IMR-90 (cell line): Measurements from ENCODE around the gene CLEC16A. TPM values are rescaled to one million over a fixed set of nuclear protein-coding genes. Genes with fewer than 3 reads are reported as not detected.
A peak's percentile ranks its signal among the peaks of the same experiment; 100 is the strongest.

Source experiments
- ATAC-seq: fragments of 200-7000 bp; cut with Tn5 transposase; 2 replicates; pipeline ENCODE4 v1.9.1; 2020; ENCODE audit warnings: low read depth, mild to moderate bottlenecking, moderate library complexity
- BruUV-seq: library from RNA; stranded (reverse); fragments of 400-500 nt; replicated peaks from 2 replicates; lab custom pipeline; 2021; lab: Mats Ljungman, UMichigan
- CTCF ChIA-PET: fragments of 300-600 bp; formaldehyde crosslinking; extraction: SDS; loops from one replicate; lab custom pipeline; 2021; ENCODE audit warnings: antibody characterized with exemption; lab: Yijun Ruan, JAX
- POLR2A ChIA-PET: fragments of 300-600 bp; sonication (Branson Sonifier 250); formaldehyde crosslinking; loops from one replicate; lab custom pipeline; 2022; ENCODE audit warnings: antibody characterized with exemption; ENCODE audit not compliant: unreplicated experiment; lab: Charles Lee
- DNase-seq: peaks from one replicate; pipeline ENCODE4 v3.0.0; 2013
- H2AFZ ChIP-seq: replicated peaks from 2 replicates; pipeline ENCODE3; 2013; ENCODE audit warnings: low read length, mild to moderate bottlenecking; ENCODE audit not compliant: poor library complexity
- H2AK5ac ChIP-seq: 2 replicates; pipeline ENCODE4 v1.6.1; 2013; ENCODE audit warnings: low read depth, low read length, inconsistent platforms
- H2AK9ac ChIP-seq: replicated peaks from 2 replicates; pipeline ENCODE3; 2013; ENCODE audit warnings: mild to moderate bottlenecking, low read depth, low read length, moderate library complexity; ENCODE audit not compliant: poor library complexity
- H2BK120ac ChIP-seq: 2 replicates; pipeline ENCODE4 v1.6.1; 2013; ENCODE audit warnings: low read depth, low read length, inconsistent platforms
- H2BK15ac ChIP-seq: 3 replicates; pipeline ENCODE4 v1.6.1; 2013; ENCODE audit warnings: low read depth, low read length, inconsistent platforms
- H2BK20ac ChIP-seq: 2 replicates; pipeline ENCODE4 v1.6.1; 2013; ENCODE audit warnings: low read depth, mild to moderate bottlenecking, inconsistent platforms, low read length, moderate library complexity
- H2BK5ac ChIP-seq: 2 replicates; pipeline ENCODE4 v1.6.1; 2013; ENCODE audit warnings: mild to moderate bottlenecking, low read depth, low read length, inconsistent platforms; ENCODE audit not compliant: poor library complexity, severe bottlenecking
- H3K14ac ChIP-seq: replicated peaks from 2 replicates; pipeline ENCODE4 v1.6.1; 2013; ENCODE audit warnings: low read depth, low read length, inconsistent platforms
- H3K18ac ChIP-seq: 2 replicates; pipeline ENCODE4 v1.6.1; 2013; ENCODE audit warnings: low read depth, low read length, control low read depth
- H3K23ac ChIP-seq: 2 replicates; pipeline ENCODE4 v1.6.1; 2013; ENCODE audit warnings: low read depth, low read length, inconsistent platforms
- H3K27ac ChIP-seq: 2 replicates; pipeline ENCODE4 v1.5.1; 2013; ENCODE audit warnings: mild to moderate bottlenecking, control low read depth, low read length; ENCODE audit not compliant: insufficient read depth
- H3K27me3 ChIP-seq: 2 replicates; pipeline ENCODE4 v1.6.1; 2013; ENCODE audit warnings: low read length; ENCODE audit not compliant: control insufficient read depth, insufficient read depth
- H3K36me3 ChIP-seq: 2 replicates; pipeline ENCODE4 v1.6.1; 2013; ENCODE audit warnings: low read length, mixed read lengths; ENCODE audit not compliant: control insufficient read depth, insufficient read depth
- H3K4ac ChIP-seq: 2 replicates; pipeline ENCODE4 v1.6.1; 2013; ENCODE audit warnings: low read depth, low read length, inconsistent platforms
- H3K4me1 ChIP-seq: 2 replicates; pipeline ENCODE4 v1.6.1; 2013; ENCODE audit warnings: low read length, mixed read lengths; ENCODE audit not compliant: control insufficient read depth, insufficient read depth
- H3K4me2 ChIP-seq: 2 replicates; pipeline ENCODE4 v1.6.1; 2013; ENCODE audit warnings: low read depth, mild to moderate bottlenecking, control low read depth, low read length, moderate library complexity
- H3K4me3 ChIP-seq: 2 replicates; pipeline ENCODE4 v1.5.1; 2013; ENCODE audit warnings: low read depth, mild to moderate bottlenecking, control low read depth, low read length, moderate library complexity; ENCODE audit not compliant: insufficient read depth
- H3K56ac ChIP-seq: 2 replicates; pipeline ENCODE4 v1.6.1; 2013; ENCODE audit warnings: low read length, inconsistent platforms; ENCODE audit not compliant: insufficient read depth; ENCODE audit errors: extremely low read depth
- H3K79me1 ChIP-seq, 2 experiments: 2 replicates each; pipeline ENCODE4 v1.6.1; 2013; ENCODE audit warnings: low read length in 2 of 2, inconsistent platforms in 1 of 2, low read depth in 1 of 2
- H3K9ac ChIP-seq: 2 replicates; pipeline ENCODE4 v1.6.1; 2013; ENCODE audit warnings: low read depth, low read length, control low read depth
- H3K9me1 ChIP-seq: 2 replicates; pipeline ENCODE4 v1.6.1; 2013; ENCODE audit warnings: low read length, inconsistent platforms; ENCODE audit not compliant: insufficient read depth
- H3K9me3 ChIP-seq: 2 replicates; pipeline ENCODE4 v1.6.1; 2013; ENCODE audit warnings: low read length; ENCODE audit not compliant: control insufficient read depth, insufficient read depth
- H4K20me1 ChIP-seq: 2 replicates; pipeline ENCODE4 v1.6.1; 2013; ENCODE audit warnings: low read length, inconsistent platforms; ENCODE audit not compliant: insufficient read depth
- H4K5ac ChIP-seq: 2 replicates; pipeline ENCODE4 v1.6.1; 2013; ENCODE audit warnings: mild to moderate bottlenecking, low read depth, low read length, control low read depth
- H4K8ac ChIP-seq, 2 experiments: 2 replicates each; pipeline ENCODE4 v1.6.1; 2013; ENCODE audit warnings: low read depth in 2 of 2, low read length in 2 of 2, control low read depth in 1 of 2, inconsistent platforms in 1 of 2
- H4K91ac ChIP-seq: 2 replicates; pipeline ENCODE4 v1.6.1; 2013; ENCODE audit warnings: low read depth, low read length, inconsistent platforms; ENCODE audit not compliant: insufficient read depth
- BHLHE40 ChIP-seq: fragments of 150-350 bp; IDR thresholded peaks from 2 replicates; pipeline ENCODE4 v1.6.1; 2016; ENCODE audit warnings: mild to moderate bottlenecking, low read depth, low read length
- CEBPB ChIP-seq: IDR thresholded peaks from 2 replicates; pipeline ENCODE4 v1.6.1; 2012; ENCODE audit warnings: low read depth, low read length, improper control_type of control experiment
- CHD1 ChIP-seq: IDR thresholded peaks from 2 replicates; pipeline ENCODE4 v1.6.1; 2012; ENCODE audit warnings: low read depth, low read length, improper control_type of control experiment
- MAFK ChIP-seq: IDR thresholded peaks from 2 replicates; pipeline ENCODE4 v1.6.1; 2012; ENCODE audit warnings: low read depth, low read length, improper control_type of control experiment
- MAZ ChIP-seq: IDR thresholded peaks from 2 replicates; pipeline ENCODE4 v1.6.1; 2012; ENCODE audit warnings: low read depth, mild to moderate bottlenecking, low read length, improper control_type of control experiment, moderate library complexity, borderline replicate concordance
- MXI1 ChIP-seq: IDR thresholded peaks from 2 replicates; pipeline ENCODE4 v1.6.1; 2012; ENCODE audit warnings: low read depth, mild to moderate bottlenecking, low read length, moderate library complexity, borderline replicate concordance
- NFE2L2 ChIP-seq: fragments of 150-350 bp; IDR thresholded peaks from 2 replicates; pipeline ENCODE4 v1.6.1; 2016; ENCODE audit warnings: low read depth, mild to moderate bottlenecking, low read length
- POLR2A ChIP-seq: IDR thresholded peaks from 2 replicates; pipeline ENCODE4 v1.6.1; 2012; ENCODE audit warnings: mild to moderate bottlenecking, low read depth, low read length
- RAD21 ChIP-seq: IDR thresholded peaks from 2 replicates; pipeline ENCODE4 v1.6.1; 2012; ENCODE audit warnings: low read length, improper control_type of control experiment
- RCOR1 ChIP-seq: IDR thresholded peaks from 2 replicates; pipeline ENCODE4 v1.6.1; 2012; ENCODE audit warnings: mild to moderate bottlenecking, low read length, improper control_type of control experiment; ENCODE audit not compliant: insufficient replicate concordance
- RFX5 ChIP-seq: IDR thresholded peaks from 2 replicates; pipeline ENCODE4 v1.8.0; 2012; ENCODE audit warnings: low read depth, mild to moderate bottlenecking, low read length, moderate library complexity
- SMC3 ChIP-seq: fragments of 150-350 bp; IDR thresholded peaks from 2 replicates; pipeline ENCODE4 v1.6.1; 2016; ENCODE audit warnings: low read depth, mild to moderate bottlenecking, antibody characterized with exemption, low read length, moderate library complexity
- WGBS, 2 experiments: methylation state at CpG; one replicate each; pipeline versions ENCODE4 v1.1.5 to v1.1.7; 2013; ENCODE audit warnings: missing lambda C conversion rate in 2 of 2; ENCODE audit not compliant: insufficient read length in 1 of 2; ENCODE audit errors: extremely low coverage in 2 of 2; 5-methylcytosine and 5-hydroxymethylcytosine counted together
- dilution Hi-C: fragments of 300-500 bp; cut with HindIII; formaldehyde crosslinking; loops from one replicate; pipeline ENCODE4 v1.14.3; 2018; ENCODE audit warnings: low sequenced_read_pairs; ENCODE audit not compliant: unreplicated experiment
- in situ Hi-C: fragments of 300-500 bp; cut with MboI; formaldehyde crosslinking; loops from 3 replicates; pipeline ENCODE4 v1.14.3; 2019; ENCODE audit warnings: low sequenced_read_pairs, inconsistent platforms, mixed read lengths
- intact Hi-C: fragments of 100-400 bp; cut with micrococcal nuclease; formaldehyde crosslinking; loops from 2 replicates; pipeline ENCODE4 v1.10.0; 2022
- polyA plus RNA-seq, 3 experiments: library from polyadenylated mRNA; depleted of rRNA; stranded (reverse); fragments of >200 nt; gene quantifications; 2 replicates each; pipeline ENCODE4 v1.2.3, GENCODE V29; 2012; ENCODE audit warnings: low replicate concordance in 1 of 3
- total RNA-seq: library from RNA; depleted of rRNA; stranded (reverse); fragments of >200 nt; gene quantifications from 2 replicates; pipeline ENCODE4 v1.2.3, GENCODE V29; 2012
- TF ChIP-seq, protein P1 (sequence below): fragments of 150-350 bp; IDR thresholded peaks from 2 replicates; pipeline ENCODE4 v1.6.1; 2016; ENCODE audit warnings: low read depth, mild to moderate bottlenecking, low read length, moderate library complexity, borderline replicate concordance
- TF ChIP-seq, protein P2 (sequence below): fragments of 150-350 bp; IDR thresholded peaks from 2 replicates; pipeline ENCODE4 v1.6.1; 2017; ENCODE audit warnings: mild to moderate bottlenecking, antibody characterized with exemption, low read length, low read depth
- TF ChIP-seq, protein P3 (sequence below): conservative IDR thresholded peaks from 2 replicates; pipeline ENCODE4 v1.5.1; 2012; ENCODE audit warnings: mild to moderate bottlenecking, low read depth, low read length, improper control_type of control experiment

Gene CLEC16A
- total and polyA plus RNA-seq, 2 of the 4 experiments (the other 2 are of a cell fraction) = 15.9 to 16.5 TPM

DNA sequence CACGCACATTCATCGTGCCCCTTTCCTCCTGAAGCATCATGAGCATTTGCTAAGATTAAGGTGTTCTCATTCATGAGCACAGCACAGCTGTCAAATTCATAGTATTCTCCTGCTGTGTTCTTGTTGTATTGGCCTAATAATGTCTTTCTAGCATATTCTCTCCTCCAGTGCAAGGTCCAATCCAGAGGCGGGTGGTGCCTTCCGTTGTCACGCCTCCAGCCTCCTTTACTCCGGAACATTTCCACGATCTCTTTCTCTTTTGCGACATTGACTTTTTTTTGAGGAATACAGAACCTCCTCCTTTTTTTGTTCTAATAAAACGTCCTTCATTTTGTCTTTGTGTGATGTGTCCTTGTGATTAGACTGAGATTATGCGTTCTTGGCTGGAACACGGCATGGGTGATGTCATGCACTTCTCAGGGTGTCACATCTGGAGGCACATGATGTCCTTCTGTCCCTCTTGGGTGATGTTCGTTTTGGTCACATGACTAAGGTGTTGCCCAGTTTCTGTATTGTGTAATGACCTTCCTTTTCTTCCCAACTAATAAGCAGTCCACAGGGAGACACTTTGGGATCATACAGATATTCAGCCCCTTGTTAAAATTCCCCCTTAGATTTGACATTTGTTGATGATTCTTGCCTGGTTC is 66.3 kb downstream of the CLEC16A start:
- Histone ChIP-seq H3K9ac (no peak overlapping the region), H3K14ac (peak overlapping the region; percentile 4; the same call in 1 of the 2 replicates), H2AFZ (no peak overlapping the region), H3K18ac (peak overlapping the region; percentile 86; the same call in 1 of the 2 replicates), H3K27me3 (no peaks in the 10 kb centered on the region), H3K23ac (0 out of 2 replicates have a peak overlapping the region, but pooled peaks have one; percentile 72), H3K4me3 (no peak overlapping the region), H4K91ac (peak overlapping the region; percentile 86), H3K4me1 (peaks cover 12% of the 10 kb centered on the region), H2BK15ac (peak overlapping the region; percentile 93; the same call in 2 of the 3 replicates), H2BK20ac (peak overlapping the region; percentile 74; the same call in 1 of the 2 replicates), H2BK120ac (peak overlapping the region; percentile 43; the same call in 1 of the 2 replicates), H2BK5ac (no peak overlapping the region), H2AK9ac (no peak overlapping the region), H3K9me1 (peaks cover 24% of the 10 kb centered on the region), H3K27ac (no peak overlapping the region), H3K4me2 (no peak overlapping the region), H3K36me3 (peaks cover 3% of the 10 kb centered on the region; the same call in 1 of the 2 replicates), H3K79me1 (peaks cover 26 to 44% of the 10 kb centered on the region in 2 experiments; a peak in 3 of 4 replicates), H4K5ac (peak overlapping the region; percentile 82), H4K20me1 (no peaks in the 10 kb centered on the region), H3K4ac (peak overlapping the region; percentile 58), H2AK5ac (peak overlapping the region; percentile 81), H3K9me3 (no peaks in the 10 kb centered on the region), H4K8ac (peak overlapping the region in 1 of 2 experiments; percentile 32; a peak in 2 of 4 replicates), H3K56ac (no peak overlapping the region)
- ATAC-seq (no peak), DNase-seq (no peak)
- ChIA-PET CTCF (no interaction called here), POLR2A (no interaction called here)
- BruUV-seq = no TSS peak
- intact Hi-C loops (no loop called here), dilution Hi-C loops (no loop called here), in situ Hi-C loops (no loop called here)
- WGBS, 2 experiments = no CpG with 5 or more reads among the region's 12 CpGs
- TF ChIP-seq, protein P1, sequence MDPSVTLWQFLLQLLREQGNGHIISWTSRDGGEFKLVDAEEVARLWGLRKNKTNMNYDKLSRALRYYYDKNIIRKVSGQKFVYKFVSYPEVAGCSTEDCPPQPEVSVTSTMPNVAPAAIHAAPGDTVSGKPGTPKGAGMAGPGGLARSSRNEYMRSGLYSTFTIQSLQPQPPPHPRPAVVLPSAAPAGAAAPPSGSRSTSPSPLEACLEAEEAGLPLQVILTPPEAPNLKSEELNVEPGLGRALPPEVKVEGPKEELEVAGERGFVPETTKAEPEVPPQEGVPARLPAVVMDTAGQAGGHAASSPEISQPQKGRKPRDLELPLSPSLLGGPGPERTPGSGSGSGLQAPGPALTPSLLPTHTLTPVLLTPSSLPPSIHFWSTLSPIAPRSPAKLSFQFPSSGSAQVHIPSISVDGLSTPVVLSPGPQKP = no peak
- TF ChIP-seq MXI1 (no peak), CHD1 (no peak), RAD21 (no peak), BHLHE40 (no peak), MAZ (no peak), MAFK (no peak), RCOR1 (no peak), RFX5 (no peak), NFE2L2 (no peak), POLR2A (no peak), SMC3 (no peak), CEBPB (no peak)
- TF ChIP-seq, protein P2, sequence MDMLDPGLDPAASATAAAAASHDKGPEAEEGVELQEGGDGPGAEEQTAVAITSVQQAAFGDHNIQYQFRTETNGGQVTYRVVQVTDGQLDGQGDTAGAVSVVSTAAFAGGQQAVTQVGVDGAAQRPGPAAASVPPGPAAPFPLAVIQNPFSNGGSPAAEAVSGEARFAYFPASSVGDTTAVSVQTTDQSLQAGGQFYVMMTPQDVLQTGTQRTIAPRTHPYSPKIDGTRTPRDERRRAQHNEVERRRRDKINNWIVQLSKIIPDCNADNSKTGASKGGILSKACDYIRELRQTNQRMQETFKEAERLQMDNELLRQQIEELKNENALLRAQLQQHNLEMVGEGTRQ = no peak
- TF ChIP-seq, protein P3, sequence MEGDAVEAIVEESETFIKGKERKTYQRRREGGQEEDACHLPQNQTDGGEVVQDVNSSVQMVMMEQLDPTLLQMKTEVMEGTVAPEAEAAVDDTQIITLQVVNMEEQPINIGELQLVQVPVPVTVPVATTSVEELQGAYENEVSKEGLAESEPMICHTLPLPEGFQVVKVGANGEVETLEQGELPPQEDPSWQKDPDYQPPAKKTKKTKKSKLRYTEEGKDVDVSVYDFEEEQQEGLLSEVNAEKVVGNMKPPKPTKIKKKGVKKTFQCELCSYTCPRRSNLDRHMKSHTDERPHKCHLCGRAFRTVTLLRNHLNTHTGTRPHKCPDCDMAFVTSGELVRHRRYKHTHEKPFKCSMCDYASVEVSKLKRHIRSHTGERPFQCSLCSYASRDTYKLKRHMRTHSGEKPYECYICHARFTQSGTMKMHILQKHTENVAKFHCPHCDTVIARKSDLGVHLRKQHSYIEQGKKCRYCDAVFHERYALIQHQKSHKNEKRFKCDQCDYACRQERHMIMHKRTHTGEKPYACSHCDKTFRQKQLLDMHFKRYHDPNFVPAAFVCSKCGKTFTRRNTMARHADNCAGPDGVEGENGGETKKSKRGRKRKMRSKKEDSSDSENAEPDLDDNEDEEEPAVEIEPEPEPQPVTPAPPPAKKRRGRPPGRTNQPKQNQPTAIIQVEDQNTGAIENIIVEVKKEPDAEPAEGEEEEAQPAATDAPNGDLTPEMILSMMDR = no peak
